ENCODE results near the gene NR0B2. TPM values are rescaled to one million over a fixed set of nuclear protein-coding genes. Genes with fewer than 3 reads are reported as not detected.

NR0B2 gene
- total and polyA plus RNA-seq, 2 of the 13 experiments (the other 11 are each of a cell fraction or from before 2014, with no cell fraction given): 72.5 to 133 TPM

DNA sequence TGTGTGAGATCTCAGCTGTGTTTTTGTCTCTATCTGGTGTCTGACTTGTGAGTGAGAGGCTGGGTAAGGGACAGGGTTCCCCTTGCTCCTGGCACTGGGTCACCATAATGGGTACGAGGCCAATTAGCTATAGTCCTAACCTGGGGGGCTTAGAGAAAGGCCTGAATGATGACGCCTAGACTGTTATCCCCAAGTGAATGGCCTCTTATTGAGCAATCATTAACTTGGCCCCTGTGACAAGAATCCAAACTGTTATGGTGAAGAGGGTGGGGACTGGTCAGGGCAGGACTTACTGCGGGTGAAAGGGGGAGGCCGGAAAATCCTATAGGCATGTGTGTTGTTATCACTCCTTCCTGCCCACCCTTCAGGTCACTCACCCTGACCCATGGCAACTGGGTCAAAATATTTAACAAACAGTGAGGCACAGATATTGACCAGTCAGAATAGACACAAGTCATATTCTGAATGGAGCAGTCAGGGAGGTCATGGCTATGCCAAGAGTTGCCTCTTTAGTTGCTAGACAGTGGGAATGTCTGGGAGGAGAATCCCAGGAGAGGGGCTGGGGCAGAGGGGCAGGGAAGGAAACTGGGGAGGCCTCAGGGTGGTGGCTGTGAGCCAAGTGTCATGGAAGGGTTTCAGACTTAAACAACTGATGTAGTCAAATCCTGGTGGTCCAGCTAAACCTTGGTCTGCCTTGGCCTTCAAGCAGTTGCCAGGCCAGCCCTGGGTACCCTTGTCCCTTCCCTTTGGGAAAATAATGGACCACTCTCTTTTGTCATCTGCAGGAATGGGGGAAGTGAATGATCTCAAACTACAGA is 3.2 kb downstream of the NR0B2 start (continued):
- 0 out of 2 replicates have a peak, but pooled peaks have one; percentile 44 for TF ChIP-seq ZSCAN31 (CRISPR knock-in tag; IDR thresholded peaks at IDR 0.05; ENCODE audit: low read depth)
- peak; percentile 85; the same call in 1 of the 2 replicates for TF ChIP-seq DNMT3B (CRISPR knock-in tag; conservative IDR thresholded peaks at IDR 0.05)
- no peak for TF ChIP-seq ZNF660 (CRISPR knock-in tag; IDR thresholded peaks at IDR 0.05; ENCODE audit: borderline replicate concordance, low read depth)
- no peak for TF ChIP-seq ZFP36 (IDR thresholded peaks at IDR 0.05; ENCODE audit: borderline replicate concordance, low read depth, low read length, partially characterized antibody)
- TF ChIP-seq PAF1 (CRISPR knock-in tag; IDR thresholded peaks at IDR 0.05): peak; percentile 33; the same call in 1 of the 2 replicates
- TF ChIP-seq, protein P1, sequence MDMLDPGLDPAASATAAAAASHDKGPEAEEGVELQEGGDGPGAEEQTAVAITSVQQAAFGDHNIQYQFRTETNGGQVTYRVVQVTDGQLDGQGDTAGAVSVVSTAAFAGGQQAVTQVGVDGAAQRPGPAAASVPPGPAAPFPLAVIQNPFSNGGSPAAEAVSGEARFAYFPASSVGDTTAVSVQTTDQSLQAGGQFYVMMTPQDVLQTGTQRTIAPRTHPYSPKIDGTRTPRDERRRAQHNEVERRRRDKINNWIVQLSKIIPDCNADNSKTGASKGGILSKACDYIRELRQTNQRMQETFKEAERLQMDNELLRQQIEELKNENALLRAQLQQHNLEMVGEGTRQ (IDR thresholded peaks at IDR 0.05; ENCODE audit: low read depth, low read length): no peak
- TF ChIP-seq, protein P1 (CRISPR knock-in tag; IDR thresholded peaks at IDR 0.05; ENCODE audit: borderline replicate concordance): 0 out of 2 replicates have a peak, but pooled peaks have one; percentile 24
- peak; percentile 74; the same call in 1 of the 2 replicates for TF ChIP-seq POLR2G (IDR thresholded peaks at IDR 0.05; ENCODE audit: low read depth, low read length)
- TF ChIP-seq, protein P2, sequence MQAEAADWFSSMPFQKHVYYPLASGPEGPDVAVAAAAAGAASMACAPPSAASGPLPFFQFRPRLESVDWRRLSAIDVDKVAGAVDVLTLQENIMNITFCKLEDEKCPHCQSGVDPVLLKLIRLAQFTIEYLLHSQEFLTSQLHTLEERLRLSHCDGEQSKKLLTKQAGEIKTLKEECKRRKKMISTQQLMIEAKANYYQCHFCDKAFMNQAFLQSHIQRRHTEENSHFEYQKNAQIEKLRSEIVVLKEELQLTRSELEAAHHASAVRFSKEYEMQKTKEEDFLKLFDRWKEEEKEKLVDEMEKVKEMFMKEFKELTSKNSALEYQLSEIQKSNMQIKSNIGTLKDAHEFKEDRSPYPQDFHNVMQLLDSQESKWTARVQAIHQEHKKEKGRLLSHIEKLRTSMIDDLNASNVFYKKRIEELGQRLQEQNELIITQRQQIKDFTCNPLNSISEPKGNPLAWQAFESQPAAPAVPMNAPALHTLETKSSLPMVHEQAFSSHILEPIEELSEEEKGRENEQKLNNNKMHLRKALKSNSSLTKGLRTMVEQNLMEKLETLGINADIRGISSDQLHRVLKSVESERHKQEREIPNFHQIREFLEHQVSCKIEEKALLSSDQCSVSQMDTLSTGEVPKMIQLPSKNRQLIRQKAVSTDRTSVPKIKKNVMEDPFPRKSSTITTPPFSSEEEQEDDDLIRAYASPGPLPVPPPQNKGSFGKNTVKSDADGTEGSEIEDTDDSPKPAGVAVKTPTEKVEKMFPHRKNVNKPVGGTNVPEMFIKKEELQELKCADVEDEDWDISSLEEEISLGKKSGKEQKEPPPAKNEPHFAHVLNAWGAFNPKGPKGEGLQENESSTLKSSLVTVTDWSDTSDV (CRISPR knock-in tag; IDR thresholded peaks at IDR 0.05): no peak
- 0 out of 2 replicates have a peak, but pooled peaks have one; percentile 61 for TF ChIP-seq ZNF317 (CRISPR knock-in tag; IDR thresholded peaks at IDR 0.05)
- TF ChIP-seq, protein P3, sequence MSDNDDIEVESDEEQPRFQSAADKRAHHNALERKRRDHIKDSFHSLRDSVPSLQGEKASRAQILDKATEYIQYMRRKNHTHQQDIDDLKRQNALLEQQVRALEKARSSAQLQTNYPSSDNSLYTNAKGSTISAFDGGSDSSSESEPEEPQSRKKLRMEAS (IDR thresholded peaks at IDR 0.05): peak; percentile 79
- TF ChIP-seq MEF2D (CRISPR knock-in tag; IDR thresholded peaks at IDR 0.05): peak; percentile 96
- TF ChIP-seq, protein P4, sequence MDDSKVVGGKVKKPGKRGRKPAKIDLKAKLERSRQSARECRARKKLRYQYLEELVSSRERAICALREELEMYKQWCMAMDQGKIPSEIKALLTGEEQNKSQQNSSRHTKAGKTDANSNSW (CRISPR knock-in tag; IDR thresholded peaks at IDR 0.05; ENCODE audit: borderline replicate concordance): no peak
- TF ChIP-seq, protein P5, sequence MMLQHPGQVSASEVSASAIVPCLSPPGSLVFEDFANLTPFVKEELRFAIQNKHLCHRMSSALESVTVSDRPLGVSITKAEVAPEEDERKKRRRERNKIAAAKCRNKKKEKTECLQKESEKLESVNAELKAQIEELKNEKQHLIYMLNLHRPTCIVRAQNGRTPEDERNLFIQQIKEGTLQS (CRISPR knock-in tag; IDR thresholded peaks at IDR 0.05): peak; percentile 13; the same call in 1 of the 2 replicates
- TF ChIP-seq MED8 (CRISPR knock-in tag; IDR thresholded peaks at IDR 0.05; ENCODE audit: insufficient replicate concordance): peak; percentile 90
- peak; percentile 87; the same call in 1 of the 2 replicates for TF ChIP-seq ZNF614 (CRISPR knock-in tag; IDR thresholded peaks at IDR 0.05; ENCODE audit: borderline replicate concordance)
- TF ChIP-seq TARDBP (CRISPR knock-in tag; IDR thresholded peaks at IDR 0.05): peak; percentile 91
- no peak for TF ChIP-seq ZNF34 (CRISPR knock-in tag; IDR thresholded peaks at IDR 0.05; ENCODE audit: borderline replicate concordance)
- TF ChIP-seq ZNF629 (CRISPR knock-in tag; conservative IDR thresholded peaks at IDR 0.05): no peak
- peak; percentile 89 for TF ChIP-seq PITX1 (CRISPR knock-in tag; IDR thresholded peaks at IDR 0.05)

All from HepG2 (cell line).